H1 (cell line): ENCODE results near the gene ZNF641. TPM values are rescaled to one million over a fixed set of nuclear protein-coding genes. Genes with fewer than 3 reads are reported as not detected.

Experiments used
- CTCF ChIA-PET: fragments of 300-600 bp; sonication (Branson Sonifier 250); formaldehyde crosslinking; loops from one replicate; lab custom pipeline; 2021; ENCODE audit not compliant: partially characterized antibody; lab: Charles Lee
- POLR2A ChIA-PET: fragments of 300-600 bp; sonication (Branson Sonifier 250); formaldehyde crosslinking; loops from one replicate; lab custom pipeline; 2021; ENCODE audit warnings: inconsistent platforms; ENCODE audit not compliant: partially characterized antibody; lab: Charles Lee
- DNase-seq, 2 experiments: peaks; one replicate each; pipeline versions ENCODE4 v3.0.0 to v3.0.0-alpha.2; 2010 to 2022; ENCODE audit warnings: low spot score in 2 of 2, low read depth in 1 of 2, mixed read lengths in 1 of 2
- FAIRE-seq: peaks from 2 replicates; lab custom pipeline; 2011; peaks lifted over from hg19 to GRCh38; lab: Jason Lieb, UNC
- H2AFZ ChIP-seq: 2 replicates; pipeline ENCODE4 v1.8.1; 2012; ENCODE audit warnings: low read length, inconsistent platforms
- H2AK5ac ChIP-seq: 2 replicates; pipeline ENCODE4 v1.6.1; 2013; ENCODE audit warnings: low read depth, low read length
- H2BK120ac ChIP-seq: replicated peaks from 2 replicates; pipeline ENCODE3; 2013; ENCODE audit warnings: low read depth, low read length, inconsistent platforms
- H2BK12ac ChIP-seq: 2 replicates; pipeline ENCODE4 v1.6.1; 2013; ENCODE audit warnings: low read depth, low read length
- H2BK15ac ChIP-seq: 2 replicates; pipeline ENCODE4 v1.6.1; 2013; ENCODE audit warnings: low read length
- H2BK20ac ChIP-seq: 2 replicates; pipeline ENCODE4 v1.6.1; 2013; ENCODE audit warnings: low read length
- H2BK5ac ChIP-seq: 2 replicates; pipeline ENCODE4 v1.6.1; 2013; ENCODE audit warnings: low read depth, low read length
- H3K14ac ChIP-seq: 2 replicates; pipeline ENCODE4 v1.6.1; 2013; ENCODE audit warnings: inconsistent platforms; ENCODE audit not compliant: insufficient read length
- H3K18ac ChIP-seq: 2 replicates; pipeline ENCODE4 v1.6.1; 2013; ENCODE audit warnings: low read length; ENCODE audit errors: extremely low read depth
- H3K23ac ChIP-seq: 2 replicates; pipeline ENCODE4 v1.6.1; 2013; ENCODE audit warnings: inconsistent platforms; ENCODE audit not compliant: insufficient read length
- H3K23me2 ChIP-seq: 2 replicates; pipeline ENCODE4 v1.6.1; 2013; ENCODE audit warnings: low read depth, low read length
- H3K27ac ChIP-seq: 2 replicates; pipeline ENCODE4 v1.6.1; 2011; ENCODE audit warnings: low read depth, low read length, inconsistent platforms
- H3K27me3 ChIP-seq, 4 experiments: replicated peaks in 1 of 4; 1 replicate in 1 of 4; 2 replicates in 3 of 4; pipeline versions ENCODE4 v1.6.1 to v1.8.1; 2011 to 2013; ENCODE audit warnings: low read length in 3 of 4, mild to moderate bottlenecking in 3 of 4, inconsistent platforms in 2 of 4, mixed read lengths in 2 of 4, moderate library complexity in 1 of 4; ENCODE audit not compliant: control insufficient read depth in 3 of 4, insufficient read depth in 3 of 4; ENCODE audit errors: extremely low read depth in 1 of 4
- H3K36me3 ChIP-seq, 4 experiments: 2 replicates each; pipeline versions ENCODE4 v1.6.1 to v1.8.1; 2011 to 2013; ENCODE audit warnings: mild to moderate bottlenecking in 4 of 4, low read length in 3 of 4, moderate library complexity in 2 of 4, control low read depth in 1 of 4, inconsistent platforms in 1 of 4; ENCODE audit not compliant: insufficient read depth in 4 of 4, control insufficient read depth in 2 of 4
- H3K4ac ChIP-seq: replicated peaks from 2 replicates; pipeline ENCODE3; 2013; ENCODE audit warnings: low read length, low read depth, mixed read lengths, inconsistent platforms; ENCODE audit not compliant: insufficient read length
- H3K4me1 ChIP-seq, 4 experiments: replicated peaks in 1 of 4; 1 replicate in 1 of 4; 2 replicates in 3 of 4; pipeline versions ENCODE4 v1.6.1 to v1.8.1; 2011 to 2013; ENCODE audit warnings: low read length in 3 of 4, inconsistent platforms in 2 of 4, mixed read lengths in 1 of 4; ENCODE audit not compliant: insufficient read depth in 4 of 4, control insufficient read depth in 3 of 4
- H3K4me2 ChIP-seq, 2 experiments: 2 replicates each; pipeline versions ENCODE4 v1.6.1 to v1.8.1; 2011 to 2013; ENCODE audit warnings: low read depth in 2 of 2, low read length in 2 of 2, control low read depth in 1 of 2, inconsistent platforms in 1 of 2, mild to moderate bottlenecking in 1 of 2; ENCODE audit not compliant: insufficient read depth in 1 of 2
- H3K4me3 ChIP-seq, 4 experiments: fragments of 200-600, 300-600 bp in 1 of 4; sonication (generic), shearing (Covaris generic), sonication (Bioruptor Twin) in 1 of 4; 2 replicates each; pipeline versions ENCODE4 v1.5.1 to v1.8.1; 2011 to 2016; ENCODE audit warnings: low read length in 4 of 4, low read depth in 3 of 4, control low read depth in 2 of 4, inconsistent platforms in 2 of 4, mild to moderate bottlenecking in 2 of 4, mixed read lengths in 1 of 4, moderate library complexity in 1 of 4; ENCODE audit not compliant: insufficient read depth in 2 of 4; ENCODE audit errors: extremely low read depth in 1 of 4
- H3K56ac ChIP-seq: replicated peaks from 2 replicates; pipeline ENCODE3; 2013; ENCODE audit warnings: low read depth, mild to moderate bottlenecking, mixed read lengths, low read length, inconsistent platforms; ENCODE audit not compliant: insufficient read length
- H3K79me1 ChIP-seq: 2 replicates; pipeline ENCODE4 v1.6.1; 2013; ENCODE audit warnings: low read depth, low read length, control low read depth
- H3K79me2 ChIP-seq, 2 experiments: 2 replicates each; pipeline versions ENCODE4 v1.6.1 to v1.8.1; 2012 to 2013; ENCODE audit warnings: low read length in 2 of 2, mild to moderate bottlenecking in 2 of 2, inconsistent platforms in 1 of 2; ENCODE audit not compliant: insufficient read depth in 2 of 2, control insufficient read depth in 1 of 2
- H3K9ac ChIP-seq, 4 experiments: replicated peaks in 1 of 4; 1 replicate in 1 of 4; 2 replicates in 3 of 4; pipeline versions ENCODE4 v1.6.1 to v1.8.1; 2011 to 2013; ENCODE audit warnings: low read depth in 3 of 4, low read length in 3 of 4, control low read depth in 2 of 4, mild to moderate bottlenecking in 2 of 4, moderate library complexity in 2 of 4, inconsistent platforms in 1 of 4; ENCODE audit errors: extremely low read depth in 1 of 4
- H3K9me3 ChIP-seq, 2 experiments: 2 replicates each; pipeline versions ENCODE4 v1.6.1 to v1.8.1; 2012 to 2013; ENCODE audit warnings: mild to moderate bottlenecking in 2 of 2, moderate library complexity in 2 of 2, control low read depth in 1 of 2, inconsistent platforms in 1 of 2, low read depth in 1 of 2, low read length in 1 of 2, mixed read lengths in 1 of 2; ENCODE audit not compliant: insufficient read depth in 2 of 2
- H4K20me1 ChIP-seq, 2 experiments: replicated peaks in 1 of 2; 2 replicates each; pipeline versions ENCODE3 to v1.8.1; 2011 to 2013; ENCODE audit warnings: inconsistent platforms in 2 of 2, low read length in 2 of 2, mild to moderate bottlenecking in 1 of 2; ENCODE audit not compliant: insufficient read depth in 2 of 2, control insufficient read depth in 1 of 2
- H4K5ac ChIP-seq: 2 replicates; pipeline ENCODE4 v1.6.1; 2013; ENCODE audit warnings: low read length, low read depth, mixed read lengths, inconsistent platforms; ENCODE audit not compliant: insufficient read length
- H4K8ac ChIP-seq: 2 replicates; pipeline ENCODE4 v1.8.0; 2013; ENCODE audit warnings: mild to moderate bottlenecking, moderate library complexity, low read length, inconsistent platforms; ENCODE audit not compliant: insufficient read depth; ENCODE audit errors: extremely low read depth
- H4K91ac ChIP-seq: replicated peaks from 2 replicates; pipeline ENCODE3; 2013; ENCODE audit warnings: low read length, mixed read lengths, inconsistent platforms; ENCODE audit not compliant: insufficient read length
- EZH2 ChIP-seq: fragments of 200-600 bp; sonication (generic); IDR thresholded peaks from 2 replicates; pipeline ENCODE4 v1.7.1; 2012; ENCODE audit warnings: low read depth, mild to moderate bottlenecking, moderate library complexity, low read length, inconsistent platforms; ENCODE audit not compliant: severe bottlenecking
- FOSL1 ChIP-seq: IDR thresholded peaks from 2 replicates; pipeline ENCODE4 v1.6.1; 2011; ENCODE audit warnings: mild to moderate bottlenecking, low read depth, low read length, moderate library complexity; ENCODE audit not compliant: insufficient read depth
- GTF2F1 ChIP-seq: IDR thresholded peaks from 2 replicates; pipeline ENCODE4 v1.6.1; 2012; ENCODE audit warnings: low read depth, low read length, improper control_type of control experiment, borderline replicate concordance
- JUND ChIP-seq: IDR thresholded peaks from 2 replicates; pipeline ENCODE4 v1.6.1; 2011; ENCODE audit warnings: mild to moderate bottlenecking, improper control_type of control experiment, low read length
- KDM1A ChIP-seq: fragments of 200-600, 300-600 bp; sonication (generic); IDR thresholded peaks from 2 replicates; pipeline ENCODE4 v1.7.1; 2016; ENCODE audit warnings: mild to moderate bottlenecking, low read length, borderline replicate concordance
- NANOG ChIP-seq: IDR thresholded peaks from 2 replicates; pipeline ENCODE4 v1.6.1; 2011; ENCODE audit warnings: low read length, low read depth, mild to moderate bottlenecking, inconsistent platforms; ENCODE audit not compliant: insufficient read depth, poor library complexity, severe bottlenecking
- PHF8 ChIP-seq: fragments of 200-600 bp; sonication (generic); conservative IDR thresholded peaks from 2 replicates; pipeline ENCODE4 v1.7.1; 2012; ENCODE audit warnings: low read depth, mild to moderate bottlenecking, inconsistent platforms, low read length, moderate library complexity
- RAD21 ChIP-seq, 2 experiments: IDR thresholded peaks in 1 of 2; conservative IDR thresholded peaks in 1 of 2; 2 replicates each; pipeline ENCODE4 v1.6.1; 2011; ENCODE audit warnings: low read depth in 2 of 2, low read length in 2 of 2, improper control_type of control experiment in 1 of 2, inconsistent platforms in 1 of 2, mild to moderate bottlenecking in 1 of 2, moderate library complexity in 1 of 2
- RFX5 ChIP-seq: IDR thresholded peaks from 2 replicates; pipeline ENCODE4 v1.6.1; 2011; ENCODE audit warnings: low read depth, low read length, improper control_type of control experiment, borderline replicate concordance
- SIN3A ChIP-seq, 2 experiments: IDR thresholded peaks in 1 of 2; conservative IDR thresholded peaks in 1 of 2; 2 replicates each; pipeline ENCODE4 v1.6.1; 2011 to 2012; ENCODE audit warnings: low read length in 2 of 2, improper control_type of control experiment in 1 of 2, low read depth in 1 of 2, mild to moderate bottlenecking in 1 of 2
- SP2 ChIP-seq: IDR thresholded peaks from 2 replicates; pipeline ENCODE4 v1.6.1; 2012; ENCODE audit warnings: mild to moderate bottlenecking, low read length, inconsistent platforms
- SP4 ChIP-seq: IDR thresholded peaks from 2 replicates; pipeline ENCODE4 v1.6.1; 2012; ENCODE audit warnings: low read length, inconsistent platforms
- TEAD4 ChIP-seq: IDR thresholded peaks from 2 replicates; pipeline ENCODE4 v1.6.1; 2012; ENCODE audit warnings: low read depth, low read length, inconsistent platforms, mixed read lengths
- ZNF274 ChIP-seq: IDR thresholded peaks from 2 replicates; pipeline ENCODE4 v1.7.0; 2012; ENCODE audit warnings: low read length, borderline replicate concordance; ENCODE audit errors: extremely low read depth
- WGBS, 2 experiments: shearing (Covaris generic) in 1 of 2; methylation state at CpG; one replicate each; pipeline versions ENCODE4 v1.1.6 to v1.1.7; 2013 to 2015; ENCODE audit warnings: low lambda C conversion rate in 2 of 2, mixed read lengths in 2 of 2, inconsistent platforms in 1 of 2, low coverage in 1 of 2, missing lambda C conversion rate in 1 of 2; ENCODE audit not compliant: insufficient replicate concordance in 2 of 2, insufficient coverage in 1 of 2, insufficient read length in 1 of 2; ENCODE audit errors: extremely low coverage in 1 of 2, missing lambda C conversion rate in 1 of 2; 5-methylcytosine and 5-hydroxymethylcytosine counted together
- polyA plus RNA-seq, 7 experiments: library from polyadenylated mRNA; depleted of rRNA in 3 of 7; stranded (reverse) in 5 of 7; unstranded in 2 of 7; fragments of >200 nt in 5 of 7; fragments of 200-250 nt in 2 of 7; gene quantifications; 1 replicate in 5 of 7; 2 replicates in 1 of 7; 4 replicates in 1 of 7; pipeline versions ENCODE4 v1.2.1 to v1.2.3, GENCODE V29; 2011 to 2013; ENCODE audit warnings: missing spikeins in 2 of 7, mixed read lengths in 2 of 7
- total RNA-seq: library from RNA; stranded (reverse); fragmentation: NEBNext Ultra II Directional; extraction: Animal tissue kit (Norgen Biotek cat#: 25700); gene quantifications from 2 replicates; pipeline ENCODE4 v1.2.1, GENCODE V29; 2021

Gene ZNF641
- total and polyA plus RNA-seq, 2 of the 8 experiments (the other 6 are each of a cell fraction or from before 2014, with no cell fraction given) = 2.4 to 6.2 TPM

- Histone ChIP-seq H3K56ac (no peak overlapping the region), H3K14ac (no peak overlapping the region), H3K4me3 (no peak overlapping the region), H4K20me1 (no peaks in the 10 kb centered on the region), H2BK20ac (no peak overlapping the region), H3K23me2 (no peaks in the 10 kb centered on the region), H2BK5ac (no peak overlapping the region), H3K9me3 (peaks cover 4% of the 10 kb centered on the region in 2 experiments; a peak in 2 of 4 replicates), H3K4me2 (no peak overlapping the region), H3K4me1 (no peaks in the 10 kb centered on the region), H2AFZ (no peak overlapping the region), H3K18ac (no peak overlapping the region), H3K36me3 (no peaks in the 10 kb centered on the region), H2BK120ac (no peak overlapping the region), H3K79me1 (no peaks in the 10 kb centered on the region), H2BK12ac (no peak overlapping the region), H3K23ac (no peak overlapping the region), H3K27ac (no peak overlapping the region), H2AK5ac (no peak overlapping the region), H3K4ac (no peak overlapping the region), H4K91ac (no peak overlapping the region), H3K27me3 (no peaks in the 10 kb centered on the region), H4K8ac (no peak overlapping the region), H4K5ac (no peak overlapping the region), H2BK15ac (no peak overlapping the region), H3K79me2 (no peaks in the 10 kb centered on the region), H3K9ac (no peak overlapping the region)
- DNase-seq = no peak
- POLR2A ChIA-PET = no interaction called here
- WGBS, 2 experiments = 57% methylated on average over 2 of the region's 2 CpGs; no CpG with 5 or more reads in 1 of the 2 experiments
- no peak for FAIRE-seq
- CTCF ChIA-PET = no interaction called here
- no peak for TF ChIP-seq PHF8
- no peak for TF ChIP-seq TEAD4
- no peak for TF ChIP-seq ZNF274
- TF ChIP-seq SP4 = no peak
- TF ChIP-seq FOSL1 = no peak
- no peak for TF ChIP-seq KDM1A
- TF ChIP-seq EZH2 = no peak
- TF ChIP-seq SP2 = no peak
- no peak for TF ChIP-seq GTF2F1
- no peak for TF ChIP-seq JUND
- TF ChIP-seq NANOG = no peak
- no peak for TF ChIP-seq RFX5
- no peak for TF ChIP-seq SIN3A (conservative IDR thresholded peaks at IDR 0.05 in 1 of 2, IDR thresholded peaks at IDR 0.05 in 1 of 2; ENCODE audit: low read depth in 1 of 2, low read length in 2 of 2)
- no peak for TF ChIP-seq RAD21 (IDR thresholded peaks at IDR 0.05 in 1 of 2, conservative IDR thresholded peaks at IDR 0.05 in 1 of 2; ENCODE audit: low read depth in 2 of 2, low read length in 2 of 2)
Measured at GRCh38 chr12:48366131-48366530, 15.4 kb upstream of the ZNF641 start.
